ENCODE results near the gene HYAL2. TPM values are rescaled to one million over a fixed set of nuclear protein-coding genes. Genes with fewer than 3 reads are reported as not detected.

Gene HYAL2
- polyA plus RNA-seq, 2 of the 4 experiments (the other 2 are of a cell fraction) = 24.5 to 31.0 TPM

GRCh38 chr3:50325113-50325480 is 2.6 kb upstream of the HYAL2 start:
- no peak overlapping the region for H3K4me2 ChIP-seq
- no peak overlapping the region for H3K27ac ChIP-seq
- ChIA-PET CTCF (interaction anchor here (0.6 to 5.1 kb wide), 16 partner anchors 10 to 131 kb away, joined by 3 to 56 read pairs (median 7); partner anchors contain the start of genes GNAI2, HYAL1, HYAL3 and IFRD2), POLR2A (interaction anchor here (1.0 kb wide), 1 partner anchor 44 kb away, joined by 7 read pairs; no protein-coding TSS in a partner anchor)
- ATAC-seq (no peak), FAIRE-seq (no peak), DNase-seq (ENCODE audit: low read depth in 1 of 2, low spot score in 1 of 2) (no peak)
- 100% methylated on average over 1 of the region's 2 CpGs for WGBS (ENCODE audit: missing lambda C conversion rate)
- peaks cover 25% of the 10 kb centered on the region for H3K4me1 ChIP-seq
- TF ChIP-seq RNF2 (IDR thresholded peaks at IDR 0.05; ENCODE audit: borderline replicate concordance, low read depth) (no peak), FOSL2 (IDR thresholded peaks at IDR 0.05) (no peak), FOSL2 (CRISPR knock-in tag; IDR thresholded peaks at IDR 0.05) (no peak), HOXA7 (CRISPR knock-in tag; IDR thresholded peaks at IDR 0.05) (no peak), PHF8 (IDR thresholded peaks at IDR 0.05; ENCODE audit: borderline replicate concordance, low read depth) (no peak), KDM1A (IDR thresholded peaks at IDR 0.05; ENCODE audit: low read depth) (no peak), TP53 (CRISPR knock-in tag; IDR thresholded peaks at IDR 0.05) (no peak), ZC3H11A (IDR thresholded peaks at IDR 0.05) (no peak), HOXB13 (CRISPR knock-in tag; IDR thresholded peaks at IDR 0.05; ENCODE audit: low read depth) (no peak), RAD21 (conservative IDR thresholded peaks at IDR 0.05 in 1 of 2, IDR thresholded peaks at IDR 0.05 in 1 of 2) (no peak)
- H3K4me3 ChIP-seq = no peak overlapping the region
- H3K9me3 ChIP-seq = no peaks in the 10 kb centered on the region

GRCh38 chr3:50324351-50325112 is 2.0 kb upstream of the HYAL2 start:
- TF ChIP-seq JUNB (IDR thresholded peaks at IDR 0.05) (no peak), CTCF (IDR thresholded peaks at IDR 0.05) (peak; percentile 63), SMC3 (IDR thresholded peaks at IDR 0.05) (peak; percentile 55), RAD21 (conservative IDR thresholded peaks at IDR 0.05 in 1 of 2, IDR thresholded peaks at IDR 0.05 in 1 of 2) (peak; percentile 63 to 75), POLR2AphosphoS2 (conservative IDR thresholded peaks at IDR 0.05; ENCODE audit: low read length) (no peak), RARB (CRISPR knock-in tag; IDR thresholded peaks at IDR 0.05) (no peak), TP53 (CRISPR knock-in tag; IDR thresholded peaks at IDR 0.05) (no peak), EHMT2 (IDR thresholded peaks at IDR 0.05; ENCODE audit: low read depth) (no peak)
- DNase-seq (ENCODE audit: low read depth in 1 of 2, low spot score in 1 of 2) (peak; percentile 73 to 78), FAIRE-seq (no peak), ATAC-seq (peak; percentile 47 to 67; a peak in 5 of 6 replicates)
- no peaks in the 10 kb centered on the region for H3K9me3 ChIP-seq
- ChIA-PET POLR2A (interaction anchor here (1.0 kb wide), 2 partner anchors 13 to 44 kb away, joined by 4 to 7 read pairs; no protein-coding TSS in a partner anchor), CTCF (interaction anchor here (0.5 to 5.1 kb wide), 28 partner anchors 10 to 322 kb away, joined by 3 to 56 read pairs (median 4); partner anchors contain the start of genes GNAI2, GNAT1, HYAL1 and HYAL3)
- H3K27ac ChIP-seq = no peak overlapping the region
- peaks cover 28% of the 10 kb centered on the region for H3K4me1 ChIP-seq
- WGBS (ENCODE audit: missing lambda C conversion rate) = 0% methylated on average over 1 of the region's 4 CpGs
- no peak overlapping the region for H3K4me2 ChIP-seq
- no peak overlapping the region for H3K4me3 ChIP-seq

GRCh38 chr3:50323614-50324199 is 1.2 kb upstream of the HYAL2 start:
- H3K4me1 ChIP-seq = peaks cover 26% of the 10 kb centered on the region
- CTCF ChIA-PET = interaction anchor here (0.5 to 5.1 kb wide), 26 partner anchors 9 to 321 kb away, joined by 3 to 56 read pairs (median 5); partner anchors contain the start of genes GNAT1, HYAL1, HYAL3 and IFRD2
- no peak overlapping the region for H3K4me2 ChIP-seq
- no peak for FAIRE-seq
- 100% methylated on average over 1 of the region's 5 CpGs for WGBS (ENCODE audit: missing lambda C conversion rate)
- no peak for DNase-seq (ENCODE audit: low read depth in 1 of 2, low spot score in 1 of 2)
- H3K9me3 ChIP-seq = no peaks in the 10 kb centered on the region
- ATAC-seq = no peak
- H3K4me3 ChIP-seq = no peak overlapping the region
- TF ChIP-seq POLR2AphosphoS2 (conservative IDR thresholded peaks at IDR 0.05; ENCODE audit: low read length) (no peak), KDM1A (IDR thresholded peaks at IDR 0.05; ENCODE audit: low read depth) (no peak), PBX3 (IDR thresholded peaks at IDR 0.05) (no peak), SREBF2 (IDR thresholded peaks at IDR 0.05) (no peak), ATOH8 (CRISPR knock-in tag; IDR thresholded peaks at IDR 0.05; ENCODE audit: low read depth) (no peak), FOSL2 (IDR thresholded peaks at IDR 0.05) (no peak), FOSL2 (CRISPR knock-in tag; IDR thresholded peaks at IDR 0.05) (no peak), FOSB (CRISPR knock-in tag; IDR thresholded peaks at IDR 0.05) (no peak), HOXB5 (CRISPR knock-in tag; IDR thresholded peaks at IDR 0.05) (no peak), USF2 (IDR thresholded peaks at IDR 0.05) (no peak), HDAC2 (IDR thresholded peaks at IDR 0.05) (no peak), RAD21 (conservative IDR thresholded peaks at IDR 0.05 in 1 of 2, IDR thresholded peaks at IDR 0.05 in 1 of 2) (no peak), CHD4 (IDR thresholded peaks at IDR 0.05; ENCODE audit: borderline replicate concordance) (no peak), CBX8 (IDR thresholded peaks at IDR 0.05) (no peak), ESRRA (IDR thresholded peaks at IDR 0.05; ENCODE audit: borderline replicate concordance, low read length) (no peak), EHF (CRISPR knock-in tag; IDR thresholded peaks at IDR 0.05) (no peak), SMC3 (IDR thresholded peaks at IDR 0.05) (no peak)
- H3K27ac ChIP-seq = no peak overlapping the region
- POLR2A ChIA-PET = interaction anchor here (1.0 kb wide), 1 partner anchor 14 kb away, joined by 4 read pairs; no protein-coding TSS in a partner anchor

Data from A549 (cell line).